Measurements from ENCODE around the gene L3MBTL2. TPM values are rescaled to one million over a fixed set of nuclear protein-coding genes. Genes with fewer than 3 reads are reported as not detected.

Gene L3MBTL2
- total and polyA plus RNA-seq, 2 of the 13 experiments (the other 11 are each of a cell fraction or from before 2014, with no cell fraction given): 13.8 to 33.7 TPM

- TF ChIP-seq, protein P1, sequence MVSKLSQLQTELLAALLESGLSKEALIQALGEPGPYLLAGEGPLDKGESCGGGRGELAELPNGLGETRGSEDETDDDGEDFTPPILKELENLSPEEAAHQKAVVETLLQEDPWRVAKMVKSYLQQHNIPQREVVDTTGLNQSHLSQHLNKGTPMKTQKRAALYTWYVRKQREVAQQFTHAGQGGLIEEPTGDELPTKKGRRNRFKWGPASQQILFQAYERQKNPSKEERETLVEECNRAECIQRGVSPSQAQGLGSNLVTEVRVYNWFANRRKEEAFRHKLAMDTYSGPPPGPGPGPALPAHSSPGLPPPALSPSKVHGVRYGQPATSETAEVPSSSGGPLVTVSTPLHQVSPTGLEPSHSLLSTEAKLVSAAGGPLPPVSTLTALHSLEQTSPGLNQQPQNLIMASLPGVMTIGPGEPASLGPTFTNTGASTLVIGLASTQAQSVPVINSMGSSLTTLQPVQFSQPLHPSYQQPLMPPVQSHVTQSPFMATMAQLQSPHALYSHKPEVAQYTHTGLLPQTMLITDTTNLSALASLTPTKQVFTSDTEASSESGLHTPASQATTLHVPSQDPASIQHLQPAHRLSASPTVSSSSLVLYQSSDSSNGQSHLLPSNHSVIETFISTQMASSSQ (IDR thresholded peaks at IDR 0.05; ENCODE audit: low read depth): no peak
- TF ChIP-seq, protein P1 (CRISPR knock-in tag; IDR thresholded peaks at IDR 0.05; ENCODE audit: borderline replicate concordance): 0 out of 2 replicates have a peak, but pooled peaks have one; percentile 33
- TF ChIP-seq BRD4 (CRISPR knock-in tag; IDR thresholded peaks at IDR 0.05): no peak
- no peak for TF ChIP-seq ZNF446 (CRISPR knock-in tag; IDR thresholded peaks at IDR 0.05)
- no peak for TF ChIP-seq DMTF1 (CRISPR knock-in tag; IDR thresholded peaks at IDR 0.05)
- TF ChIP-seq ZNF280B (CRISPR knock-in tag; IDR thresholded peaks at IDR 0.05; ENCODE audit: borderline replicate concordance): no peak
- no peak for TF ChIP-seq DPF2 (CRISPR knock-in tag; IDR thresholded peaks at IDR 0.05; ENCODE audit: borderline replicate concordance, low read depth)
- TF ChIP-seq, protein P2, sequence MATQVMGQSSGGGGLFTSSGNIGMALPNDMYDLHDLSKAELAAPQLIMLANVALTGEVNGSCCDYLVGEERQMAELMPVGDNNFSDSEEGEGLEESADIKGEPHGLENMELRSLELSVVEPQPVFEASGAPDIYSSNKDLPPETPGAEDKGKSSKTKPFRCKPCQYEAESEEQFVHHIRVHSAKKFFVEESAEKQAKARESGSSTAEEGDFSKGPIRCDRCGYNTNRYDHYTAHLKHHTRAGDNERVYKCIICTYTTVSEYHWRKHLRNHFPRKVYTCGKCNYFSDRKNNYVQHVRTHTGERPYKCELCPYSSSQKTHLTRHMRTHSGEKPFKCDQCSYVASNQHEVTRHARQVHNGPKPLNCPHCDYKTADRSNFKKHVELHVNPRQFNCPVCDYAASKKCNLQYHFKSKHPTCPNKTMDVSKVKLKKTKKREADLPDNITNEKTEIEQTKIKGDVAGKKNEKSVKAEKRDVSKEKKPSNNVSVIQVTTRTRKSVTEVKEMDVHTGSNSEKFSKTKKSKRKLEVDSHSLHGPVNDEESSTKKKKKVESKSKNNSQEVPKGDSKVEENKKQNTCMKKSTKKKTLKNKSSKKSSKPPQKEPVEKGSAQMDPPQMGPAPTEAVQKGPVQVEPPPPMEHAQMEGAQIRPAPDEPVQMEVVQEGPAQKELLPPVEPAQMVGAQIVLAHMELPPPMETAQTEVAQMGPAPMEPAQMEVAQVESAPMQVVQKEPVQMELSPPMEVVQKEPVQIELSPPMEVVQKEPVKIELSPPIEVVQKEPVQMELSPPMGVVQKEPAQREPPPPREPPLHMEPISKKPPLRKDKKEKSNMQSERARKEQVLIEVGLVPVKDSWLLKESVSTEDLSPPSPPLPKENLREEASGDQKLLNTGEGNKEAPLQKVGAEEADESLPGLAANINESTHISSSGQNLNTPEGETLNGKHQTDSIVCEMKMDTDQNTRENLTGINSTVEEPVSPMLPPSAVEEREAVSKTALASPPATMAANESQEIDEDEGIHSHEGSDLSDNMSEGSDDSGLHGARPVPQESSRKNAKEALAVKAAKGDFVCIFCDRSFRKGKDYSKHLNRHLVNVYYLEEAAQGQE (IDR thresholded peaks at IDR 0.05; ENCODE audit: borderline replicate concordance in 1 of 2, low read depth in 1 of 2, low read length in 2 of 2): no peak; a peak in 1 of 4 replicates
- TF ChIP-seq SRSF1 (optimal IDR thresholded peaks at IDR 0.05; ENCODE audit: low read depth, low read length): peak; percentile 18
- TF ChIP-seq NPAS2 (CRISPR knock-in tag; IDR thresholded peaks at IDR 0.05; ENCODE audit: borderline replicate concordance): no peak
- TF ChIP-seq, protein P3, sequence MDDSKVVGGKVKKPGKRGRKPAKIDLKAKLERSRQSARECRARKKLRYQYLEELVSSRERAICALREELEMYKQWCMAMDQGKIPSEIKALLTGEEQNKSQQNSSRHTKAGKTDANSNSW (CRISPR knock-in tag; IDR thresholded peaks at IDR 0.05; ENCODE audit: borderline replicate concordance): no peak
- peak; percentile 65; the same call in 1 of the 2 replicates for TF ChIP-seq ZBTB7A (CRISPR knock-in tag; IDR thresholded peaks at IDR 0.05)
- TF ChIP-seq SNRNP70 (IDR thresholded peaks at IDR 0.05; ENCODE audit: low read depth, low read length): no peak
- TF ChIP-seq ZNF558 (CRISPR knock-in tag; IDR thresholded peaks at IDR 0.05; ENCODE audit: borderline replicate concordance): no peak
- TF ChIP-seq ARNT2 (CRISPR knock-in tag; IDR thresholded peaks at IDR 0.05; ENCODE audit: low read depth): peak; percentile 33; the same call in 1 of the 2 replicates
These were observed 7.8 kb upstream of the L3MBTL2 start (continued) for GRCh38 chr22:41197038-41197972.
